Non-pigmented ciliary epithelial cell (primary cell): ENCODE results near the gene SPAAR.
"Not testable (repeated sequence)": the region's sequence is repeated elsewhere in the genome, so short reads cannot be mapped to it uniquely, and the experiment has no call there.

Source experiments
- DNase-seq: peaks from one replicate; pipeline ENCODE4 v3.0.0-alpha.2; 2010; ENCODE audit warnings: low read depth

The SPAAR gene

GRCh38 chr9:35923598-35923926 is 14.3 kb downstream of the SPAAR start:
- no peak for DNase-seq

GRCh38 chr9:35923927-35924763 is 14.9 kb downstream of the SPAAR start:
- no peak for DNase-seq

DNA sequence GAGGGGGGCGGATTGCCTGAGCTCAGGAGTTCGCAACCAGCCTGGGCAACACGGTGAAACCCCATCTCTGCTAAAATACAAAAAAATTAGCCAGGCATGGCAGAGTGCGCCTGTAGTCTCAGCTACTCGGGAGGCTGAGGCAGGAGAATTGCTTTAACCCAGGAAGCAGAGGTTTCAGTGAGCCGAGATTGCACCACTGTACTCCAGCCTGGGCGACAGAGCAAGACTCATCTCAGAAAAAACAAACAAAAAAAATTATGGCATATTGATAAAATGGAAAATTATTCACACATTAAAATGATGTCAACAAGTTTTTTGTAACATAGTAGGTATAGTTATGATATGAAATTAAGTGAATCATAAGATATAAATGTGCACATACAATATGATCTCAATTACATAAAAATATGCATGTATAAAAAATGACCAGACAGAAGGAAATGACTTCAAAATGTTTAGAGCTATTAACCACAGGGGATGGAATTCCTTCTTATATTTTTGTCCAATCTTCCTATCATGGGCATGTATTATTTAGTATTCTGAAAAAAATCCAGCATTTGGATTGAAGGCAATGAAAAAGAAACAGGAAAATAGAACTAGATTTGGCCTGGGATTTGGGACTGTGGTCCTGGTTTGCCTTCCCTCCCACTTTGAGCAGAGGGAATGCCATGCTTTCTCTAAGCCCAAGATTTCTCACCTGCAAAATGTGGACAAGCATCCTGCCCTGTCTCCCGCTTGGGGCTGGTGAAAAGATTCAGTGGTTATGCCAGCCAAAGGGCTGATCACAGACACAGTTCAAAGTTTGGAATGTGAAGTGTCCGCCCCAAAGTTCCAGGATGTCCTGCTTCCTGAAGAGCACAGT is 19.5 kb downstream of the SPAAR start:
- DNase-seq: no peak

- DNase-seq: no peak
Measured at GRCh38 chr9:35929453-35929718, 20.1 kb downstream of the SPAAR start.

DNA sequence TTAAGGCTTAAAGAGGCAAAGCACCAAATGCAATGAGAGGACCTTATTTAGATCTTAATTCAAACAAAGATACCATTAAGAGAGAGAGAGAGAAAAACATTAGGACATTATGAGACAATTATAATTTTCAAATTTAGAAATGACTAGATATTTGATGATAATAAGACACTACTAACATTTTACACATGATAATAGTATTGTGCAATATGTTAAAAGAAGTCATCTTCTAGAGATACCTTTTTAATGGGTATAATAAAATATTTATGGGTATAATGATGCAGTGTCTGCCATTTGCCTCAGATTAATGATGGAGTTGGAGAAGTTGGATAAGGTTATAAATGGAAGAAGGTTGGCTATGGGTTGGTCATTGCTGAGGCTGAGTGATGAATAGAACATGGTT is 21.2 kb downstream of the SPAAR start:
- DNase-seq: no peak

GRCh38 chr9:35930989-35931388 is 21.7 kb downstream of the SPAAR start:
- DNase-seq: no peak

DNA sequence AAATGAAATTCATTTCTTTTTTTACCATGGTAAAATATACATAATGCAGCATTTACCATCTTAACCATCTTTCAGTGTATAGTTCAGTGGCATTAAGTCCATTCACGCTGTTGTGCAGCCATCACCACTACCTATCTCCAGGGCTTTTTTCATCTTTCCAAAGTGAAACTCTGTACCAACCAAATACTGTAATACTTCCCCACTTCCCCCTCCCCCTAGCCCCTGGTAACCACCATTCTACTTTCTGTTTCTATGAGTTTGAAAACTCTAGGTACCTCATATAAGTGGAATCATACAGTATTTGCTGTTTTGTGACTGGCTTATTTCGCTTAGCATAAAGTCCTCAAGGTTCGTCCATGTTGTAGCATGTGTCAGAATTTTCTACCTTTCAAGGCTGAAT is 23.4 kb downstream of the SPAAR start:
- no peak for DNase-seq

- DNase-seq: no peak
Measured at GRCh38 chr9:35933550-35934067, 24.3 kb downstream of the SPAAR start.

- DNase-seq: not testable (repeated sequence)
Measured at GRCh38 chr9:35934069-35934468, 24.8 kb downstream of the SPAAR start.

GRCh38 chr9:35935261-35935660 is 26.0 kb downstream of the SPAAR start:
- no peak for DNase-seq

DNA sequence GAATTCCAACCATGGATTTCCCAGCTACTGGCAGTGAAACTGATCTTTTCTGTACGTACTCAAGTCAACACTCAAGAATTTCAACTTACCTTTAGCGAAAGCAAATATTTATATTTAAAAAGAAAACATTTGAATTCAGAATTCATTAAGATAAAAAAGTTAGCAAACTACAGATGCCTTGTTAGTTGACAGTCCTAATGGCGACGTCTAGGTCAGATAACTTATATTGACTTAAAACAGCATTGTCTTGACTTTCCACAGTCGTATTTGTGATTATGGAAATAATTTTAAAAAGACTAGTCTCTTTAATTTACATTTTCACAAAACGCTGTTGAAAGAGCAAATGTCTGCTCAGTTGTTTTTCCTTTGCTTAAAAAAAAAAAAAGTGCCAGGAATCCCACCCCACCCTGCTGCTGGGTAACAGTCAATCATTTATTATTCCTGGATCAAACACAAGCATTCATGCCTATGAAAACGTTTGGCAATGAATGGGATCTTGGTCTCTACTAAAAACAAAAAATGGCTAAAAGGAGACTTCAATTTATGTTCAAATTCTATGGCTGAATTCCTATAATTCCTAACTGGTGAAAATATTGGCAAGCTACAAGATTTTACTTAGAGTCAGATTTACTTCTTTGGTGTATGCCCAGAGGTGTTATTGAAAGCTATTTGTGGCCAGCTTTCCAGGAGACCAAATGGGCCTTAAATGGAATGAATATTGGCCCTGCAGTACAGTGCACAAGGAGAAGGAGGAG is 26.6 kb downstream of the SPAAR start:
- DNase-seq: no peak

DNA sequence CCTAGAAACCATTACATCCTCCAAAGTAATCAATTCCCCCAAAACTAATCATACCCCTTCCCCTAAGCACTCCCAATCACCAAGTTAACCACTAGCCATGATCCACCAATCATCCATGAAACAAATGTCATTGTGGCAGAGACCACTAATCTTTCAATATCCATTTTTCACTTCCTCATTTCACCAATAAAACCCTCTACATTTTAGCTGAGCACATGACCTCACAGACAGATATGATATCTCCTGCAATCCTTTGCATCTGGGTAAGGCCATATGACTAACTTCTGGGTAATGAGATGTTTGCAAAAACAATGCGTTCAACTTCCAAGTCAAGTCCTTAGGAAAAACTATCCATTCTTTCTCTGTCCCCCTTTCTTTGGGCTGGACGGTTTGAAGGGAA is 27.9 kb downstream of the SPAAR start:
- no peak for DNase-seq

DNA sequence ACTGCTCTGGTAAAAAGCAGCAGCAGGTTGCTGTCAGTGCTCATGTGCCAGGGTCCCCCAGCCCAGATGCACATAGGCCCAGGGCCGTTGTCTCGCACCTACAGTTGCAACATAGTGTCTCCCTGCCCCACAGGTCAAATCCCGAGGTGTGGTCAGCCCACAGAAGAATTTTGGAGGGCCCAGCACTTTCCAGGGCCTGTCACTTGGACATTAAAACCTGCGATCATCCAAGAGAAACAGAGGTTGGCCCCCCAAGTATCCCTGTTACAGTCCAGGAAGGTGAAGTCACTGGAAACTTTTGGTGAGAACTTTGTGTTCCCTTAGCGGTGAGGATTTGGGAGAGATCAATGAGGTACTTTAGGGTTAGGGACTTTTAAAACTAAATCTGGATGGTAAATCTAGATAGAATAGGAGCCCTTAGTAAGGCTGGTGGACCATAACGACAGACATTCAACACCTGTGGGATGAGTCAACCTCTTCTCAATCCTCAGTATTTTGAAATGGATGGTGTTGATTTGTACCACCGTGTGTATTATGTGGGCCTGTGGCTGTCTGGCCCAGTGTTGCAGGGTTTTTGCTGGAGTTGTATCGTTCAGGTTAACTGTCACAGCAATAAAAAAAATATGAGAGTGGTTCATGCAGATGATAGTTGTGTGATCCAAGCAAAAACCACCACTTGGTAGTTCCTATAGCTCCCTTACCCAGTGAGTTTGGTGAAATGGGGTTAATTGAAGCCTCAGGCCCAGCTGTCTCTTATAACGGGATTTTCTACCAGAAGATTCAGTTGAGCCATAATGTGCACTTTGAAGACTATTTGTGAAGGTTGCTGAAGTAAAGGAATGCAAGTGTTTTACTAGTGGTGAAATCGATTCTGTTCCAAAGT is 29.4 kb downstream of the SPAAR start:
- DNase-seq: no peak

GRCh38 chr9:35939679-35940250 is 30.5 kb downstream of the SPAAR start:
- DNase-seq: no peak

DNA sequence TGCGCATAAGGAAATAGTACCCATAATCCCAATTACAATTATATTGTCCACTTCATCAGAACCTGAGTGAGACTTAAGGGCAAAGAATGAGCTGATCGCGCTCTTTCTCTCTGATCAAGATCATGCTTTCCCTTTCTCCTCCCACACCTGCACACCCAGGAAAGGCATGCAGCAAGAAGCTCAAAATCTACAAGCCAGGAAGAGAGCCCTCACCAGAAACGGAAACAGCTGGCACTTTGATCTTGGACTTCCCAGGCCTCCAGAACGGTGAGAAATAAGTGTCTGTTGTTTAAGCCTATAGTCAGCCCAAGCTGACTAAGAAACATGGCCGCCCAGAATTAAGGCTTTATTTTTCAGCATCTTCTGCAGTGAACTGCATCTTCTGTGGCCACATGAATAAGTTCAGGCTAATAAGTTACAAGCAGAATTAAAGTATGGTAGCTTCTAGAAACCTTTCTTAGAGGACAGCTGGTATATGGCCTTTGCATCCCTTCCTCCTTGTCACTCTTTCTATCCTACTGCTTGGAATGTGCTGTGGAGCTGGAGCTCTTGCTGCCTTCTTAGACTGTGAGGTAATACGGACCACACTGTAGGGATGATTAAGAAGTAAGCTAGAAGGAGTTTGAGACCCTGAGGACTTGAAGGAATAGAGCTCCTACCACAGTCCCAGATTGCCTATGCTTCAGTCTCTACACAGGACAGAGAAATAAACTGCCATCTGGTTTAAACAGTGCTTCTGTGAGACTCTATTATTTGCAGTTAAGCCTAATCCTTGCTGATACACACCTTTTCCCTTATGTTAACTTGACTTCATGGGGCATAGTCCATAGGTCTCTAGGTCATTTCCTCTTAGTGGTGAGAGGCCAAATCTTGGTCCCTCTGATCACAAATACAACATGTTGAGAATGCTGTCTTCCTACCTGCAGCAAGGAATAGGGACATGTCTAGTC is 31.4 kb downstream of the SPAAR start:
- no peak for DNase-seq

- no peak for DNase-seq
Measured at GRCh38 chr9:35942286-35942685, 33.0 kb downstream of the SPAAR start.

DNA sequence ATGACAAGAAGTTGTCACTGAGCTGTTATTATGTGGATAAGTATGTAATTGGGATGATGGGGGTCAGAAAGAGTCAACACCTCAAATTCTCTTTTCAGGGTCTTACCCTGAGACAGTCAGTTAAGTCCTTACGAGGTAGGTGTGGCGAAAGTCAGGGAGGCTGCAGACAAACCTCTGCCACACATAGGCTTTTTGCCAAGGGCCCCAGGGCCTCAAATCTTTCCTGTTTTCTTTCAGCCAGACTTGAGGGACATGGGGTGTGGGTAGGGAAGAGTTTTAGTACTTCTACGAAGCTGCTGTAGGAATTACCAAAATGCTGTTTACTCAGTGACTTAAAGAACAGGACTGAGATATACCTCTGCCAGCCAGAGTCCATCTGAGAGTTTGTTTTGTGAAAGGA is 34.9 kb downstream of the SPAAR start:
- no peak for DNase-seq

DNA sequence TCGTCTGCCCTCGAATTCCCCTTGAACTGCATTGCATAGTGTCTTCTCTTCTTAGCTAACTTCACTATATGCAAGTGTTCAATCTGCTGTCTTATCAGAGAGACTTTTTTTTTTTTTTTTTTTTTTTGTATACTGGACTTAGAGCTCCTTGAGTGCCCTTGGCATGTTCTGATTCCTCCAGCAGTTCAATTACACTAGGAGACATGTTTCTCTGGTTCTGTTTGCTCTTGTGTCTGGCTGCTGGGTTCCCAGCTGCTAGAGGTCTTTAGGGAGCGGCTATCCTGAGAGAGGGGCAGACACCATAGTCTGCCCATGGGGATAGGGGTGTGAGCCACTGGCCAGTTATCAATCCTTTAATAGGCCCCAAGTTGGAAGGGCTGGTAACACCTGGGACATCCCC is 35.6 kb downstream of the SPAAR start:
- DNase-seq: no peak

DNA sequence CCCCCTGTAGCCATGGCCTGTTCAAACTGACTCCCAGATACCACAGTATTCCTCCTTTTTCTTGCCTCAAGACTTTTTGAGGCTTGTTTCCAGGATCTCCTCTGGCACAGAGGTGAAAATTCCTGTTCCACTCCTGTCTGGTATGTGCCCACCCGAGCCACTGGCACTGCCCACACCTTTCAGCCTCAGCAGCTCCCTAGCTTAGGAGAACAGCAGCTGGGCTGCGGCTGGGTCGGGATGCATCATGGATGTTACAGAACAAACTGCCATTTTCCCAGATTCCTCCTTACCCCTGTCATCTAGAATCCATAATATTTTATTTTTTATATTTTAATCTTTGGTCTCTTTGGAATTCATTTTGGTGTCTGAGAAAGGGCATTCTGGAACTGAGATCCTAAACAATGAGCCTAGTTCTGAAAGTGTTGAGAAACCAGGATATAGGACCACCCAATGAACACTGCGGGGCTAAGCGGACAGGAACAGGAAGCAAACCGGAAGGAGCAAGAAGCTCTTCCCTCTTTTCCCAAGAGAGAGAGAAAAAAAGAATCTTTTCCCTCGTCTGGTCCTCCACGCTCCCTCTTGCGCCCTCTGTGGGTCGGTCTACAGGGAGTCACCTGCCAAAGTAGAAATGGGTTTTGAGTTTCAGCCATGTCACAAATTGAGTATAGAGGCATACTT is 36.2 kb downstream of the SPAAR start:
- DNase-seq: no peak

- no peak for DNase-seq
Measured at GRCh38 chr9:35948451-35948850, 39.2 kb downstream of the SPAAR start.
